Stomach (tissue), 4 donors: ENCODE measurements around the gene LRP1B.

Experiments
- CTCF ChIP-seq, 7 experiments: fragments of 450-650 bp in 4 of 7; fragments of 200-600 bp in 3 of 7; sonication (generic) in 3 of 7; IDR thresholded peaks; one replicate each; pipeline ENCODE4 v1.5.1; 2016 to 2019; ENCODE audit warnings: antibody characterized with exemption in 7 of 7, control low read depth in 2 of 7, mild to moderate bottlenecking in 1 of 7
- EP300 ChIP-seq: sonication (generic); formaldehyde crosslinking; IDR thresholded peaks from one replicate; pipeline ENCODE4 v1.6.1; 2017; ENCODE audit warnings: antibody characterized with exemption

DNA sequence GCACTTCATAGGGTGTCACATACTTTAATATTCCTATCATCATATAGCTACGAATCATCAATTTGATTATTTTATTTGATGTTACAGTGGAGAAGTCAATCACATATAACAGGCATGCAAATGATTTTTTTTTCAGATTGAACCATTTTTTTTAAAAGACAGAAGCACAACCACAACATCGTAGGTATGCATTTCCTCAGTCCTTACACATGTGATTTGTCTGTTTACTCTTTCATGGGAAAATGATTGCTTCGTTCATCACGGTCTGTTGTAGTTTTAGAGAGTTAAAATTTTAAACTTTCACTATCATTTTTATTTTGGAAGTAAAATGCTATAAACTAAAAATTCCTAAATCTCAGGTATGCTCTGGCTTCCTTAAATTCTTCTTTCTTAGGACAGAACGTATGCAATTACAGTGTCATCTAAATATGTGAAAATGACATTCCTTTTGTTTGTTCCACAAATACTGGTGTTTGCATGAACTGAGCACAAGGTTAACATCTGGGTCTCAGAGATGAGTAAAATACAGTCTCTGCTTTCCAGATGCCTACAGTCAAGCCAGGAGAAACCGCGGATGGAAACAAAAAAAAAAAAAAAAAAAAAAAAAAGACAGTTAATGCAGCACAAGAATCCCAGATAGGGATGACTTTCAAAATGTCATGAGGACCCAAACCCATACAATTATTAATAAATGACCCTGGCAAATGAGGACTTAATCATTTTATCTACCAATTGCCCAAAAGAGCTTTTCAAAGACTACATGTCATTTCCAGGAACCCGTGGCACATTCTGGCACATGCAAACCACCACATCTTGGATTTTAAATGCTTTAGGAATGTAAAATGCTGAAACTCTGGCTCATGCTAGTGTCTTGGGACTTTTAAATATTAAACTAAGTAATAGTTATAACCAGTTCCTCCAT, 201.2 kb downstream of the LRP1B start:
- TF ChIP-seq CTCF (IDR thresholded peaks at IDR 0.05) (no peak), EP300 (no peak)
